ENCODE data around the gene IGF2R.

The IGF2R gene

DNA sequence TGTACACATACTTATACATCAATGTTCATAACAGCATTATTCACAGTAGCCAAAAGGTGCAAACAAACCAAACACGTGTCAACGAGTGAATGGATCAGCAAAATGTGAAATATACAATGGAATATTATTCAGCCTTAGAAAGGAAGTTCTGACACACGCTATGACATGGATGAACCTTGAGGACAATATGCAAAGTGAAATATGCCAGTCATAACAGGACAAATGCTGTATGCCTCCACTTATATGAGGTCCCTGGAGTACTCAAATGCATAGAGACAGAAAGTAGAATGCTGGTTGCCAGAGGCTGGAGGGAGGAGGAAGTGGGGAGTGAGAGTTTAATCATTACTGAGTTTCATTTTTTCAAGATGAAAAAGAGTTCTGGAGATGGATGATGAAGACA lies 37.8 kb upstream of the IGF2R start:
- Histone ChIP-seq H2AFZ (no peak overlapping the region), H3K9me3 (ENCODE audit: control insufficient read depth, low read length) (no peaks in the 10 kb centered on the region), H3K4me2 (ENCODE audit: low read length) (no peak overlapping the region), H3K4me1 (peaks cover 4% of the 10 kb centered on the region), H3K9ac (no peak overlapping the region), H3K4me3 (ENCODE audit: low read depth, low read length) (no peak overlapping the region), H3K36me3 (ENCODE audit: control insufficient read depth, insufficient read depth, low read length) (no peaks in the 10 kb centered on the region), H3K27me3 (ENCODE audit: control insufficient read depth, insufficient read depth, low read length) (no peaks in the 10 kb centered on the region), H3K79me2 (no peaks in the 10 kb centered on the region), H3K27ac (no peak overlapping the region)
- TF ChIP-seq, protein P1, sequence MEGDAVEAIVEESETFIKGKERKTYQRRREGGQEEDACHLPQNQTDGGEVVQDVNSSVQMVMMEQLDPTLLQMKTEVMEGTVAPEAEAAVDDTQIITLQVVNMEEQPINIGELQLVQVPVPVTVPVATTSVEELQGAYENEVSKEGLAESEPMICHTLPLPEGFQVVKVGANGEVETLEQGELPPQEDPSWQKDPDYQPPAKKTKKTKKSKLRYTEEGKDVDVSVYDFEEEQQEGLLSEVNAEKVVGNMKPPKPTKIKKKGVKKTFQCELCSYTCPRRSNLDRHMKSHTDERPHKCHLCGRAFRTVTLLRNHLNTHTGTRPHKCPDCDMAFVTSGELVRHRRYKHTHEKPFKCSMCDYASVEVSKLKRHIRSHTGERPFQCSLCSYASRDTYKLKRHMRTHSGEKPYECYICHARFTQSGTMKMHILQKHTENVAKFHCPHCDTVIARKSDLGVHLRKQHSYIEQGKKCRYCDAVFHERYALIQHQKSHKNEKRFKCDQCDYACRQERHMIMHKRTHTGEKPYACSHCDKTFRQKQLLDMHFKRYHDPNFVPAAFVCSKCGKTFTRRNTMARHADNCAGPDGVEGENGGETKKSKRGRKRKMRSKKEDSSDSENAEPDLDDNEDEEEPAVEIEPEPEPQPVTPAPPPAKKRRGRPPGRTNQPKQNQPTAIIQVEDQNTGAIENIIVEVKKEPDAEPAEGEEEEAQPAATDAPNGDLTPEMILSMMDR (IDR thresholded peaks at IDR 0.05), result no peak

DNA sequence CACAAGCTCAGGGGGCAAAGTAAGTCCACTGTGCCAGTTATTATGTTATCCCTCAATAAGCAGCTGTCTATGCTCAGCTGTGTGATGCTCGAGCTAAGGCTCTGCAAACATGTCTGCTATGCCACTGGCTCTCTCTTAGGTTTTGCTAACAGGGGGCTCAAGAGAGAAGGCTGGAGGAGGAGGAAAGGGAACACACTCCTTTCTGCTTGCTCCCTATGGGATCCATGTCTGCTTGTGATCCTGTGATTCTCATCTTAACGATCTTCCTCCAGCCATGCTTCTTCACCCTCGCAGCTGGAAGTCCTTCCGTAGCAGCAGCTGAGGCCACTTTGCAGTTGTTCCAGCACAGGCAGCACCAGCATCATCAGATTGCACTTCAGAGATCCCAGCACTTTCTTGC lies 37.0 kb upstream of the IGF2R start:
- H2AFZ ChIP-seq, result no peak overlapping the region
- no peaks in the 10 kb centered on the region for H3K27me3 ChIP-seq (ENCODE audit: control insufficient read depth, insufficient read depth, low read length)
- TF ChIP-seq, protein P1 (IDR thresholded peaks at IDR 0.05), result no peak

DNA sequence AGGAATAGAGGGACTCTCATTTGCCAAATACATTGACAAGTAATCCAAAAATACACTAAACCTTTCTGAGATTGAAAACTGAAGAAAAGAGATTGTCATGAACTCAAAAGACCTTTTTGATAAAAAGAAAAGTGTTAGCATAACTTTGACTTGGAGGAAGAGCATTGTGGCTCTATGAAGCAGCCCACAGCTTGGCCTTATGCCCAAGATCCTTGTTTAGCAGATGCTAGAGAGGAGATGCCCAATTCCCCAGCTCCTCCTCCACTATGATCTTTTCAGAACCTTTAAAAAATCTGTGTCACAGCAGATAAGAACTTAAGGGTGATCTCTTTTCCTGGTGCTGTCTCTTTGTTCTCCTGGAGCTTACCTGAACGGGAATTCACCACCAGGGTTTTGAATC lies 35.8 kb upstream of the IGF2R start:
- H2AFZ ChIP-seq, result no peak overlapping the region
- TF ChIP-seq, protein P1 (IDR thresholded peaks at IDR 0.05), result no peak
- no peak overlapping the region for H3K27ac ChIP-seq
- H3K27me3 ChIP-seq (ENCODE audit: control insufficient read depth, insufficient read depth, low read length), result no peaks in the 10 kb centered on the region
- no peak overlapping the region for H3K4me3 ChIP-seq (ENCODE audit: low read depth, low read length)
- H3K9me3 ChIP-seq (ENCODE audit: control insufficient read depth, low read length), result no peaks in the 10 kb centered on the region
- no peak overlapping the region for H3K9ac ChIP-seq
- peaks cover 4% of the 10 kb centered on the region for H3K4me1 ChIP-seq
- H3K79me2 ChIP-seq, result no peaks in the 10 kb centered on the region
- H3K36me3 ChIP-seq (ENCODE audit: control insufficient read depth, insufficient read depth, low read length), result no peaks in the 10 kb centered on the region
- no peak overlapping the region for H3K4me2 ChIP-seq (ENCODE audit: low read length)

More for the DNA sequence above, 37.0 kb upstream of the IGF2R start:
- Histone ChIP-seq H3K9ac (no peak overlapping the region), H3K4me3 (ENCODE audit: low read depth, low read length) (no peak overlapping the region), H3K4me1 (peaks cover 4% of the 10 kb centered on the region), H3K9me3 (ENCODE audit: control insufficient read depth, low read length) (no peaks in the 10 kb centered on the region), H3K27ac (no peak overlapping the region), H3K79me2 (no peaks in the 10 kb centered on the region), H3K4me2 (ENCODE audit: low read length) (no peak overlapping the region), H3K36me3 (ENCODE audit: control insufficient read depth, insufficient read depth, low read length) (no peaks in the 10 kb centered on the region)

DNA sequence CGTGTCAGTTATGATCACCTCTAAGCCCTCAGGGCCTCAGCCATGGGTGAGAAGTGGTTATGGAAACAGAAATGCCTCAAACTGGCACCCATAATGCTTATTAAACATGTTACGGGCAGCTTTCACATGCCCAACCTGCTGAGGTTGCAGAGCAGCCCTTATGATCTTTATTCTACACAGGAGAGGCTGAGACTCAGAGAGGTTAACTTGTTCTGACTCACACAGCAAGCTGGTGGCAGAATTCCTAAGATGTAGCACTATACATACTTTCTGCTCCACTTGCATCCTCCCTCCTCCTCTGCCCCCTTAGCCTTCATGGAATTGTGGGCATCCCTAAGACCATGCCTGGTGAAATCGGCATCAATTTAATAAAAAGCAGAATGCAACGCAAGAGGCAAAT lies 34.7 kb upstream of the IGF2R start:
- TF ChIP-seq, protein P1 (IDR thresholded peaks at IDR 0.05), result no peak
- no peak overlapping the region for H3K9ac ChIP-seq
- H3K9me3 ChIP-seq (ENCODE audit: control insufficient read depth, low read length), result no peaks in the 10 kb centered on the region
- H2AFZ ChIP-seq, result no peak overlapping the region
- H3K27me3 ChIP-seq (ENCODE audit: control insufficient read depth, insufficient read depth, low read length), result no peaks in the 10 kb centered on the region
- peaks cover 4% of the 10 kb centered on the region for H3K4me1 ChIP-seq
- no peak overlapping the region for H3K4me2 ChIP-seq (ENCODE audit: low read length)
- H3K79me2 ChIP-seq, result no peaks in the 10 kb centered on the region
- H3K4me3 ChIP-seq (ENCODE audit: low read depth, low read length), result no peak overlapping the region
- H3K27ac ChIP-seq, result no peak overlapping the region
- H3K36me3 ChIP-seq (ENCODE audit: control insufficient read depth, insufficient read depth, low read length), result no peaks in the 10 kb centered on the region

DNA sequence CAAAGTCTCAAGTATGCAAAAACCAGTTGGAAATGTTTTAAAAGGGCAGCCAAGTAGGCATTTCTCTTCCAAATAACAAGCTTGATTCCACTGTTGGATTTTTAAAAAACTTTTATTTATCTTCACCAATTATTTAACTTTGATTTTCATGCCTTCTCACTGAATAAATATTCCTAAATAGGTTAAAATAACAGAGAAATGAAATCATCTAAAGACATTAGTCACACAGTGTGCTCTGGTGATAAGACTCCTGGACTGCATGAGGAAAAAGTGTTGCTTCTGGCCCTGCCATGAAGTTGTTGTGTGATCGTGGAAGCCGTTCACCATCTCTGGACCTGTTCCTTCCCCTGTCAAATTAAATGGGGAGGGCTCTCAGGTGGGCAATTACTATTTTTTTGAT lies 33.8 kb upstream of the IGF2R start:
- no peaks in the 10 kb centered on the region for H3K9me3 ChIP-seq (ENCODE audit: control insufficient read depth, low read length)
- no peaks in the 10 kb centered on the region for H3K36me3 ChIP-seq (ENCODE audit: control insufficient read depth, insufficient read depth, low read length)
- H3K79me2 ChIP-seq, result no peaks in the 10 kb centered on the region
- no peak overlapping the region for H2AFZ ChIP-seq
- H3K4me2 ChIP-seq (ENCODE audit: low read length), result no peak overlapping the region
- no peak overlapping the region for H3K27ac ChIP-seq
- no peaks in the 10 kb centered on the region for H3K4me1 ChIP-seq
- TF ChIP-seq, protein P1 (IDR thresholded peaks at IDR 0.05), result no peak
- no peak overlapping the region for H3K4me3 ChIP-seq (ENCODE audit: low read depth, low read length)
- H3K27me3 ChIP-seq (ENCODE audit: control insufficient read depth, insufficient read depth, low read length), result no peaks in the 10 kb centered on the region
- no peak overlapping the region for H3K9ac ChIP-seq

All from parathyroid adenoma (tissue), 2 donors.